ENCODE results near the gene MPC2. TPM values are rescaled to one million over a fixed set of nuclear protein-coding genes. Genes with fewer than 3 reads are reported as not detected.

Gene MPC2
- total and polyA plus RNA-seq, 2 donors: 67.9 to 74.4 TPM

Other genes with a start within 250 kb of the MPC2 start
- gene MPZL1, start 215.1 kb downstream of the MPC2 start, total RNA-seq: 23.4 TPM
- 26.0 TPM for gene MPZL1, start 215.1 kb downstream of the MPC2 start, polyA plus RNA-seq
- gene ADCY10, start 22.9 kb downstream of the MPC2 start, total RNA-seq: 0.09 TPM
- gene ADCY10, start 22.9 kb downstream of the MPC2 start, polyA plus RNA-seq: 0.30 TPM
- gene DCAF6, start 389 bp downstream of the MPC2 start, total RNA-seq: 28.0 TPM
- 51.7 TPM for gene DCAF6, start 389 bp downstream of the MPC2 start, polyA plus RNA-seq
- 2.5 TPM for gene GPR161, start 199.9 kb upstream of the MPC2 start, total RNA-seq
- 1.6 TPM for gene GPR161, start 199.9 kb upstream of the MPC2 start, polyA plus RNA-seq
- 39.3 TPM for gene TIPRL, start 241.9 kb upstream of the MPC2 start, total RNA-seq
- gene TIPRL, start 241.9 kb upstream of the MPC2 start, polyA plus RNA-seq: 29.5 TPM

All from thymus (tissue), 2 donors.